ENCODE results near the gene ACVRL1. TPM values are rescaled to one million over a fixed set of nuclear protein-coding genes. Genes with fewer than 3 reads are reported as not detected.
A peak's percentile ranks its signal among the peaks of the same experiment; 100 is the strongest.

The ACVRL1 gene
- total RNA-seq, 4 donors from 2014 or later, result 31.2 to 43.4 (median 39.0) TPM

DNA sequence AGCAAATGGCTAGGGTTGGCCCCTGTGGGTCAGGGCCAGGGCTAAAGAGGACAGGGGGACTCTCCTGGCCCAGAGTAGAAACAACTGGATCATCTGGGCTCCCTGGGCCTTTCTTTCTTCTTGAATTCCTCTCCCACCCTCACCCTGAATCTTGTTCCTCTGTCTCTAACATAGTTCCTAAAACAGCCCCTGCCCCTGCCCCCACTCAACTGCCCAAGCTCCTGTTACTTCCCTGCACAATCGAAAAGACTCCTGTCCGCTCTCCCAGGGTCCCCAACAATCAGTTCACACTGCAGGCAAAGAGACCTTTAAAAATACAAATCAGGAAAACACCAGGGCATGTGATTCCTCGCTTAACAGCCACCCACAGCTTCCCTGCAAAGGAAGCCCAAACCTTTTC is 37.4 kb upstream of the ACVRL1 start:
- no peak for TF ChIP-seq EP300 (IDR thresholded peaks at IDR 0.05)
- TF ChIP-seq POLR2A (IDR thresholded peaks at IDR 0.05), result no peak
- TF ChIP-seq POLR2AphosphoS5 (IDR thresholded peaks at IDR 0.05), result no peak
- TF ChIP-seq CTCF (IDR thresholded peaks at IDR 0.05), result no peak
- peaks cover 17% of the 10 kb centered on the region for H3K27me3 ChIP-seq

GRCh38 chr12:51870504-51870903 is 36.8 kb upstream of the ACVRL1 start:
- no peaks in the 10 kb centered on the region for H3K36me3 ChIP-seq
- TF ChIP-seq POLR2AphosphoS5 (IDR thresholded peaks at IDR 0.05) (no peak), EP300 (IDR thresholded peaks at IDR 0.05) (no peak), POLR2A (IDR thresholded peaks at IDR 0.05) (no peak), CTCF (IDR thresholded peaks at IDR 0.05) (no peak)
- peaks cover 14% of the 10 kb centered on the region for H3K4me1 ChIP-seq
- no peak overlapping the region for H3K4me3 ChIP-seq
- WGBS, result 66% methylated on average over 4 of the region's 4 CpGs
- no peak overlapping the region for H3K27ac ChIP-seq
- peaks cover 17% of the 10 kb centered on the region for H3K27me3 ChIP-seq
- no peaks in the 10 kb centered on the region for H3K9me3 ChIP-seq
- peak in 1 of 2 donors; percentile 18 for DNase-seq (ENCODE audit: low spot score in 2 of 2)

More for the DNA sequence above, 37.4 kb upstream of the ACVRL1 start:
- DNase-seq (ENCODE audit: low spot score in 2 of 2), result peak in 1 of 2 donors; percentile 28
- H3K4me1 ChIP-seq, result peaks cover 14% of the 10 kb centered on the region
- 80% methylated on average over 3 of the region's 3 CpGs for WGBS
- no peaks in the 10 kb centered on the region for H3K9me3 ChIP-seq
- H3K27ac ChIP-seq, result no peak overlapping the region
- H3K36me3 ChIP-seq, result no peaks in the 10 kb centered on the region
- H3K4me3 ChIP-seq, result no peak overlapping the region

GRCh38 chr12:51871126-51871525 is 36.2 kb upstream of the ACVRL1 start:
- H3K27me3 ChIP-seq, result peaks cover 17% of the 10 kb centered on the region
- 75% methylated on average over 6 of the region's 6 CpGs for WGBS

DNA sequence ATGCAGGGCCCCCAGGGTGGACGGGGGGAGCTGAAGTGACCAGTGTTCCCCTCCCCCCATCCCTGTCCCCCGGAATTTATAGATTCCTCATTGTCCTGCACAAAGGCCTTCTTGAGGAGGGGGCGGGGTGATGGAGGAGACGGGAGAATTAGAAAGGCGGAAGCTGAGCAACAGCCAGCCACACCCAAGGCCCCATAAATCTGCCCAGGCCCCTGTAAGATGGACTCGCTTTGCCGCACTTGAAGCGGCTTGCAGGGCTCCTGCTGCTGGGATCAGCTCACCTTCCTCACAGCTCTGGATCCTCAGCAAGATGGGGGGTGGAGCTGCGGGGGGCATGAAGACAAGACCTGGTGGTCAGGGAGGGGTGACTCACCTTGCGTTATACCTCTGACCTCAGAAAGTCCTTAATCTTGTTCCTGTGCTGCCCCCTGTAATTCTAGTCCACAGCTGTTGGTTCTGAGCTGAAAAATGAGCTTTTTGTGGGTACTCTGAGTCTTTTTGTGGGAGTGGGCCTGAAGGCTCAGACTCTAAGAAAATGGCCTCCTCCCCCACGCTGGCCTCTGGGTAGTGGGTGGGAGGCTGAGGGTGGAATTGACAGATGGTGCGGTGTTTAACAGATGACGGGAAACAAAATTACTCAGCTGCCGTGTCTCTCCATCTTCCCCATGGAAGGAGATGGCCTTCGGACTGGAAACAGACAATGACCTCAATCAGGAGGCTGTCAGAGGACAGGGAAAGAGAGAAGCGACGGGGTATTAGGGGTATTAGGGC is 35.2 kb upstream of the ACVRL1 start:
- peaks cover 17% of the 10 kb centered on the region for H3K27me3 ChIP-seq
- peaks cover 14% of the 10 kb centered on the region for H3K4me1 ChIP-seq
- WGBS, result 66% methylated on average over 15 of the region's 17 CpGs

More at GRCh38 chr12:51871126-51871525, 36.2 kb upstream of the ACVRL1 start:
- H3K36me3 ChIP-seq, result no peaks in the 10 kb centered on the region
- peaks cover 14% of the 10 kb centered on the region for H3K4me1 ChIP-seq
- H3K4me3 ChIP-seq, result no peak overlapping the region
- DNase-seq (ENCODE audit: low spot score in 2 of 2), result peak in 1 of 2 donors; percentile 70
- no peak overlapping the region for H3K27ac ChIP-seq
- no peak for TF ChIP-seq POLR2A (IDR thresholded peaks at IDR 0.05)
- no peak for TF ChIP-seq CTCF (IDR thresholded peaks at IDR 0.05)
- no peak for TF ChIP-seq POLR2AphosphoS5 (IDR thresholded peaks at IDR 0.05)
- no peak for TF ChIP-seq EP300 (IDR thresholded peaks at IDR 0.05)
- H3K9me3 ChIP-seq, result no peaks in the 10 kb centered on the region

More for the DNA sequence above, 35.2 kb upstream of the ACVRL1 start:
- H3K27ac ChIP-seq, result no peak overlapping the region
- DNase-seq (ENCODE audit: low spot score in 2 of 2), result peak in 1 of 2 donors; percentile 25
- TF ChIP-seq POLR2AphosphoS5 (IDR thresholded peaks at IDR 0.05), result no peak
- no peak for TF ChIP-seq EP300 (IDR thresholded peaks at IDR 0.05)
- TF ChIP-seq POLR2A (IDR thresholded peaks at IDR 0.05), result no peak
- TF ChIP-seq CTCF (IDR thresholded peaks at IDR 0.05), result no peak
- H3K4me3 ChIP-seq, result no peak overlapping the region
- H3K36me3 ChIP-seq, result no peaks in the 10 kb centered on the region
- H3K9me3 ChIP-seq, result no peaks in the 10 kb centered on the region

All from suprapubic skin (tissue), 4 donors.